Loucy (cell line): ENCODE results near the gene ITGB1.

Experiments
- H2AFZ ChIP-seq: fragments of 200-600 bp; sonication (generic); 2 replicates; pipeline ENCODE4 v1.6.0; 2016; ENCODE audit warnings: antibody characterized with exemption, mild to moderate bottlenecking, low read length, moderate library complexity
- H3F3A ChIP-seq: fragments of 200-600 bp; 2 replicates; pipeline ENCODE4 v1.6.0; 2016; ENCODE audit warnings: antibody characterized with exemption, low read depth, mild to moderate bottlenecking
- H3K27me3 ChIP-seq: fragments of 200-600 bp; sonication (generic); 2 replicates; pipeline ENCODE4 v1.6.1; 2014; ENCODE audit warnings: low read length, mild to moderate bottlenecking; ENCODE audit not compliant: insufficient read depth, poor library complexity, severe bottlenecking
- H3K36me3 ChIP-seq: fragments of 200-600 bp; sonication (generic); 2 replicates; pipeline ENCODE4 v1.6.1; 2016; ENCODE audit warnings: low read length; ENCODE audit not compliant: insufficient read depth
- H3K4me1 ChIP-seq: fragments of 200-600 bp; sonication (generic); 2 replicates; pipeline ENCODE4 v1.5.1; 2014; ENCODE audit warnings: low read length, mild to moderate bottlenecking; ENCODE audit not compliant: insufficient read depth, poor library complexity, severe bottlenecking
- H3K4me2 ChIP-seq: fragments of 200-600 bp; sonication (generic); 2 replicates; pipeline ENCODE4 v1.6.0; 2014; ENCODE audit warnings: antibody characterized with exemption, low read length, low read depth, mild to moderate bottlenecking; ENCODE audit not compliant: poor library complexity, severe bottlenecking
- H3K4me3 ChIP-seq: fragments of 200-600 bp; sonication (generic); 2 replicates; pipeline ENCODE4 v1.5.1; 2014; ENCODE audit warnings: low read length, mild to moderate bottlenecking, mixed read lengths; ENCODE audit not compliant: poor library complexity, severe bottlenecking
- H3K79me2 ChIP-seq: fragments of 200-600 bp; sonication (generic); 2 replicates; pipeline ENCODE4 v1.6.1; 2014; ENCODE audit warnings: low read length; ENCODE audit not compliant: insufficient read depth
- H3K9ac ChIP-seq: fragments of 200-600 bp; sonication (generic); 2 replicates; pipeline ENCODE4 v1.6.0; 2014; ENCODE audit warnings: mild to moderate bottlenecking, low read depth, low read length, moderate library complexity; ENCODE audit not compliant: poor library complexity, severe bottlenecking
- H3K9me2 ChIP-seq: fragments of 200-600 bp; sonication (generic); replicated peaks from 2 replicates; pipeline ENCODE4 v1.6.1; 2016; ENCODE audit warnings: low read depth, low read length, mixed read lengths
- H3K9me3 ChIP-seq: fragments of 200-600 bp; sonication (generic); 2 replicates; pipeline ENCODE4 v1.6.1; 2014; ENCODE audit warnings: mild to moderate bottlenecking, antibody characterized with exemption, low read length, low read depth; ENCODE audit not compliant: insufficient read depth
- H4K20me1 ChIP-seq: fragments of 200-600 bp; sonication (generic); 2 replicates; pipeline ENCODE4 v1.6.0; 2014; ENCODE audit warnings: antibody characterized with exemption, low read length, mild to moderate bottlenecking; ENCODE audit not compliant: insufficient read depth, poor library complexity, severe bottlenecking
- CTCF ChIP-seq: fragments of 200-600 bp; sonication (generic); conservative IDR thresholded peaks from 2 replicates; pipeline ENCODE4 v1.5.1; 2014; ENCODE audit warnings: mild to moderate bottlenecking, antibody characterized with exemption, low read length
- EZH2phosphoT487 ChIP-seq: fragments of 200-600 bp; IDR thresholded peaks from 2 replicates; pipeline ENCODE4 v1.6.1; 2018; ENCODE audit warnings: antibody characterized with exemption, mild to moderate bottlenecking, moderate library complexity, borderline replicate concordance

Gene ITGB1

GRCh38 chr10:32942081-32942480, 15.9 kb downstream of the ITGB1 start:
- H4K20me1 ChIP-seq: peaks cover 85% of the 10 kb centered on the region
- H3K27me3 ChIP-seq: no peaks in the 10 kb centered on the region
- H3K79me2 ChIP-seq: peaks cover 100% of the 10 kb centered on the region
- no peak overlapping the region for H3K4me3 ChIP-seq
- no peak overlapping the region for H3K4me2 ChIP-seq
- no peaks in the 10 kb centered on the region; the same call in 1 of the 2 replicates for H3K36me3 ChIP-seq
- no peak overlapping the region for H3K9ac ChIP-seq
- no peaks in the 10 kb centered on the region for H3K9me3 ChIP-seq
- H3K9me2 ChIP-seq: no peaks in the 10 kb centered on the region
- H2AFZ ChIP-seq: no peak overlapping the region
- peaks cover 43% of the 10 kb centered on the region for H3K4me1 ChIP-seq
- no peak for TF ChIP-seq CTCF
- no peak for TF ChIP-seq EZH2phosphoT487
- H3F3A ChIP-seq: no peaks in the 10 kb centered on the region

- no peak for TF ChIP-seq CTCF
- no peak for TF ChIP-seq EZH2phosphoT487
- H3K9me2 ChIP-seq: no peaks in the 10 kb centered on the region
Observed at GRCh38 chr10:32941357-32941756, 16.7 kb downstream of the ITGB1 start.

GRCh38 chr10:32940321-32941301, 17.4 kb downstream of the ITGB1 start:
- Histone ChIP-seq H2AFZ (no peak overlapping the region), H3K4me2 (no peak overlapping the region), H3K9me2 (no peaks in the 10 kb centered on the region), H4K20me1 (peaks cover 87% of the 10 kb centered on the region), H3K79me2 (peaks cover 100% of the 10 kb centered on the region), H3K9ac (no peak overlapping the region), H3K9me3 (no peaks in the 10 kb centered on the region), H3K27me3 (no peaks in the 10 kb centered on the region), H3K4me1 (peaks cover 42% of the 10 kb centered on the region), H3K4me3 (no peak overlapping the region), H3F3A (no peaks in the 10 kb centered on the region), H3K36me3 (peaks cover 2% of the 10 kb centered on the region; the same call in 1 of the 2 replicates)
- TF ChIP-seq EZH2phosphoT487 (no peak), CTCF (no peak)

More at GRCh38 chr10:32941357-32941756, 16.7 kb downstream of the ITGB1 start:
- H2AFZ ChIP-seq: no peak overlapping the region
- H3K9me3 ChIP-seq: no peaks in the 10 kb centered on the region
- no peak overlapping the region for H3K4me2 ChIP-seq
- H3K36me3 ChIP-seq: no peaks in the 10 kb centered on the region; the same call in 1 of the 2 replicates
- H3K27me3 ChIP-seq: no peaks in the 10 kb centered on the region
- H3K9ac ChIP-seq: no peak overlapping the region
- no peaks in the 10 kb centered on the region for H3F3A ChIP-seq
- H3K4me3 ChIP-seq: no peak overlapping the region
- peaks cover 86% of the 10 kb centered on the region for H4K20me1 ChIP-seq
- H3K4me1 ChIP-seq: peaks cover 42% of the 10 kb centered on the region
- peaks cover 100% of the 10 kb centered on the region for H3K79me2 ChIP-seq
